Activated CD4-positive, CD25-positive, alpha-beta regulatory T cell treated with anti-CD3 and anti-CD28 coated beads, Interleukin-2, amount 50 U/mL, for 16 hours (primary cell): ENCODE results near the gene NECAP2.
"Not testable (repeated sequence)": the region's sequence is repeated elsewhere in the genome, so short reads cannot be mapped to it uniquely, and the experiment has no call there.

Experiments used
- DNase-seq: peaks from one replicate; pipeline ENCODE4 v3.0.0-alpha.2; 2020; ENCODE audit warnings: low read depth, low spot score

Gene NECAP2

GRCh38 chr1:16498047-16498446 is 57.5 kb downstream of the NECAP2 start:
- not testable (repeated sequence) for DNase-seq

GRCh38 chr1:16498573-16499413 is 58.3 kb downstream of the NECAP2 start:
- DNase-seq, result peak; percentile 64

GRCh38 chr1:16500466-16500865 is 59.9 kb downstream of the NECAP2 start:
- DNase-seq, result not testable (repeated sequence)

GRCh38 chr1:16500975-16501374 is 60.5 kb downstream of the NECAP2 start:
- DNase-seq, result not testable (repeated sequence)

GRCh38 chr1:16501446-16501845 is 60.9 kb downstream of the NECAP2 start:
- DNase-seq, result not testable (repeated sequence)

GRCh38 chr1:16503494-16503893 is 63.0 kb downstream of the NECAP2 start:
- DNase-seq, result no peak

- DNase-seq, result not testable (repeated sequence)
These were observed 65.3 kb downstream of the NECAP2 start for GRCh38 chr1:16505870-16506269.

GRCh38 chr1:16506364-16507136 is 66.0 kb downstream of the NECAP2 start:
- not testable (repeated sequence) for DNase-seq

GRCh38 chr1:16508861-16509445 is 68.4 kb downstream of the NECAP2 start:
- DNase-seq, result not testable (repeated sequence)
